Breast epithelium (tissue), 3 donors: ENCODE data around the gene OAS1.

Experiments
- CTCF ChIP-seq, 3 donors: fragments of 450-650 bp; IDR thresholded peaks; one replicate each; pipeline ENCODE4 v1.5.1; 2016 to 2017; ENCODE audit warnings: antibody characterized with exemption in 3 of 3, mild to moderate bottlenecking in 3 of 3, moderate library complexity in 3 of 3
- POLR2A ChIP-seq: fragments of 450-650 bp; IDR thresholded peaks from one replicate; pipeline ENCODE4 v1.6.1; 2016; ENCODE audit warnings: antibody characterized with exemption, mild to moderate bottlenecking, moderate library complexity

GRCh38 chr12:112916270-112916669, 9.5 kb downstream of the OAS1 start:
- TF ChIP-seq POLR2A = no peak
- TF ChIP-seq CTCF (IDR thresholded peaks at IDR 0.05) = no peak
